GM13977 (cell line): ENCODE measurements around the gene ABHD15.

Source experiments
- DNase-seq: peaks from one replicate; pipeline ENCODE4 v3.0.0; 2012; ENCODE audit warnings: low spot score
- CTCF ChIP-seq: IDR thresholded peaks from 2 replicates; pipeline ENCODE4 v1.5.1; 2012; ENCODE audit warnings: mild to moderate bottlenecking, control low read depth; ENCODE audit not compliant: insufficient read depth; ENCODE audit errors: extremely low read depth, missing control alignments
- in situ Hi-C: fragments of 300-500 bp; cut with MboI; formaldehyde crosslinking; loops from one replicate; pipeline ENCODE4 v1.12.0; 2022; ENCODE audit warnings: low sequenced_read_pairs, low pct_unique_long_range_greater_than_20kb, mixed read lengths, inconsistent platforms; ENCODE audit not compliant: unreplicated experiment

ABHD15 gene

GRCh38 chr17:29612404-29613280 is 45.8 kb upstream of the ABHD15 start:
- TF ChIP-seq CTCF: no peak
- DNase-seq: no peak
- in situ Hi-C loops: no loop called here

GRCh38 chr17:29612094-29612403 is 45.2 kb upstream of the ABHD15 start:
- TF ChIP-seq CTCF: no peak
- no peak for DNase-seq
- in situ Hi-C loops: no loop called here

- in situ Hi-C loops: no loop called here
- TF ChIP-seq CTCF: no peak
- DNase-seq: no peak
Observed at GRCh38 chr17:29611351-29612093, 44.7 kb upstream of the ABHD15 start.

GRCh38 chr17:29610395-29610794 is 43.6 kb upstream of the ABHD15 start:
- TF ChIP-seq CTCF: no peak
- no peak for DNase-seq
- in situ Hi-C loops: no loop called here

GRCh38 chr17:29608986-29609385 is 42.1 kb upstream of the ABHD15 start:
- no peak for DNase-seq
- in situ Hi-C loops: no loop called here

More at GRCh38 chr17:29608986-29609385, 42.1 kb upstream of the ABHD15 start:
- TF ChIP-seq CTCF: no peak
